Prostate gland (tissue), 2 donors: Measurements from ENCODE around the gene TRAPPC2. TPM values are rescaled to one million over a fixed set of nuclear protein-coding genes. Genes with fewer than 3 reads are reported as not detected.

Experiments used
- DNase-seq: peaks from one replicate; pipeline ENCODE4 v3.0.0-alpha.2; 2019; ENCODE audit warnings: low spot score
- H3K27ac ChIP-seq, 2 donors: fragments of 200-600 bp; sonication (generic); 2 replicates each; pipeline ENCODE4 v1.5.1; 2017 to 2019
- H3K27me3 ChIP-seq: fragments of 200-600 bp; sonication (generic); replicated peaks from 2 replicates; pipeline ENCODE4 v1.5.1; 2019; ENCODE audit not compliant: insufficient read depth
- H3K36me3 ChIP-seq, 2 donors: fragments of 200-600 bp; sonication (generic); 1 replicate in 1 of 2; 2 replicates in 1 of 2; pipeline versions ENCODE4 v1.5.1 to v1.8.1; 2017 to 2019
- H3K4me1 ChIP-seq: fragments of 200-600 bp; sonication (generic); replicated peaks from 2 replicates; pipeline ENCODE4 v1.5.1; 2019
- H3K4me3 ChIP-seq, 2 donors: fragments of 200-600 bp; sonication (generic); 2 replicates each; pipeline ENCODE4 v1.5.1; 2017 to 2019
- H3K9me3 ChIP-seq: fragments of 200-600 bp; sonication (generic); 2 replicates; pipeline ENCODE4 v1.5.1; 2017
- POLR2A ChIP-seq: fragments of 450-650 bp; IDR thresholded peaks from one replicate; pipeline ENCODE4 v1.6.1; 2016; ENCODE audit warnings: antibody characterized with exemption, mild to moderate bottlenecking
- POLR2AphosphoS5 ChIP-seq: sonication (generic); formaldehyde crosslinking; IDR thresholded peaks from one replicate; pipeline ENCODE4 v1.6.1; 2017; ENCODE audit warnings: antibody characterized with exemption
- WGBS: methylation state at CpG from one replicate; pipeline ENCODE4 v1.1.5; 2018; 5-methylcytosine and 5-hydroxymethylcytosine counted together
- intact Hi-C: fragments of 100-400 bp; cut with DNase I; formaldehyde crosslinking; loops from one replicate; pipeline ENCODE4 v1.14.2; 2022
- total RNA-seq, 2 donors: library from RNA; depleted of rRNA; stranded (reverse); fragments of >200 nt; gene quantifications; one replicate each; pipeline ENCODE4 v1.1.0, GENCODE V29; 2016
- TF ChIP-seq, protein P1 (sequence below), 4 experiments: fragments of 200-600 bp in 2 of 4; fragments of 450-650 bp in 2 of 4; sonication (generic) in 2 of 4; IDR thresholded peaks; 1 replicate in 3 of 4; 2 replicates in 1 of 4; pipeline ENCODE4 v1.5.1; 2016 to 2019; ENCODE audit warnings: antibody characterized with exemption in 4 of 4, mild to moderate bottlenecking in 2 of 4, moderate library complexity in 2 of 4

TRAPPC2 gene
- total RNA-seq, 2 donors from 2014 or later, result 15.6 to 20.2 TPM

DNA sequence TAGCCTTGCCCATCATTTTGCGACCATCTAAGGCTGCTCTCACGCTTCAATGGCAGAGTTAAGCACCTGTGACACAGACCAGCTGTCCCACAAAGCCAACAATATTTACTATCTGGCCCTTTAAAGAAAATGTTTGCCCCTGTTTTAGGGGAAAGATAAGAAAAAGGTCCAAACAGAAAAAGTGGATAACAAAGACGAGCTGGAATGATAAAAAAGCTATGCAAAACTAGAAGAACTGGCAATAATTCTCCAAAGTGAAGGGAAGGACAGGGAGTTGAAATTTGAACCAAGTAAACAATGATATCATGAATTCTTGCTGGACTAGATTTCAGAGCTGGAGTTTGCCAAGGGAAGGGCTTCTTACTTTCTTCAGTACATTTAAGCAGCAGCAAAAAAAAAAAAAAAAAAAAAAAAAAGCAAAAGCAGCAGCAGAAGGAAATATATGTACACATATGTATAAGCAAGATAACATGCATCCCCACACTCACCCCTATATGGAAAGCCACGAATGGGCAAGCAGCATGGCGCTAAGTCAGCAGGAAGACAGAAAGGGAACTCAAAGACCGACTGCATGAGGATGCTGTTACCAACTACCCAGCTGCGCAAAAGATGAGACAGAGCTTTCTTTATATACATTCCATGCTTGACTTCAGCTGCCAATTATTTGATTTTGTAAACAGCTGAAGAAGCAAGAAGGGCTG lies 12.5 kb downstream of the TRAPPC2 start:
- Histone ChIP-seq H3K27me3 (no peaks in the 10 kb centered on the region), H3K4me1 (no peaks in the 10 kb centered on the region), H3K9me3 (no peaks in the 10 kb centered on the region), H3K4me3 (no peak overlapping the region), H3K36me3 (no peaks in the 10 kb centered on the region), H3K27ac (no peak overlapping the region)
- no peak for TF ChIP-seq POLR2A
- no peak for TF ChIP-seq POLR2AphosphoS5
- TF ChIP-seq, protein P1, sequence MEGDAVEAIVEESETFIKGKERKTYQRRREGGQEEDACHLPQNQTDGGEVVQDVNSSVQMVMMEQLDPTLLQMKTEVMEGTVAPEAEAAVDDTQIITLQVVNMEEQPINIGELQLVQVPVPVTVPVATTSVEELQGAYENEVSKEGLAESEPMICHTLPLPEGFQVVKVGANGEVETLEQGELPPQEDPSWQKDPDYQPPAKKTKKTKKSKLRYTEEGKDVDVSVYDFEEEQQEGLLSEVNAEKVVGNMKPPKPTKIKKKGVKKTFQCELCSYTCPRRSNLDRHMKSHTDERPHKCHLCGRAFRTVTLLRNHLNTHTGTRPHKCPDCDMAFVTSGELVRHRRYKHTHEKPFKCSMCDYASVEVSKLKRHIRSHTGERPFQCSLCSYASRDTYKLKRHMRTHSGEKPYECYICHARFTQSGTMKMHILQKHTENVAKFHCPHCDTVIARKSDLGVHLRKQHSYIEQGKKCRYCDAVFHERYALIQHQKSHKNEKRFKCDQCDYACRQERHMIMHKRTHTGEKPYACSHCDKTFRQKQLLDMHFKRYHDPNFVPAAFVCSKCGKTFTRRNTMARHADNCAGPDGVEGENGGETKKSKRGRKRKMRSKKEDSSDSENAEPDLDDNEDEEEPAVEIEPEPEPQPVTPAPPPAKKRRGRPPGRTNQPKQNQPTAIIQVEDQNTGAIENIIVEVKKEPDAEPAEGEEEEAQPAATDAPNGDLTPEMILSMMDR (IDR thresholded peaks at IDR 0.05), result no peak
- intact Hi-C loops, result no loop called here
- no peak for DNase-seq
- 14% methylated on average over 7 of the region's 7 CpGs for WGBS

DNA sequence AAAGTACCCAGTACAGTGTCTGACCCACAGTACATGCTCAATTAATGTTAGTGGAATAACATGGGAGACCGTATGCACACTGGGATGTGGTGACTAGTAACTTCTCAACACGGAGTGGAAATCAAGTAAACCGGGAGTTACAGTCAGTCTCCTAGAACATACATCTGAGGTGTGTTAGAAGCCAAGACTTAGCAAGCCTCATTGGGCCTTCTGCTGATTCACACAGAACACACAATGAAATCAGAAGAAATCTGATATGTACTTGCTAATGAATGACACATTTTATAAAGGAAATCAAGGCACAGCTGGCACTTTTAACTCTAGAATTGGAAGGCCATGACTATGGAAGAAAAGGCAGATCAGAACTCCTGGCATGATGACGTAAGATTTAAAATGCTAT lies 13.0 kb downstream of the TRAPPC2 start:
- DNase-seq, result no peak
- Histone ChIP-seq H3K27ac (no peak overlapping the region), H3K27me3 (no peaks in the 10 kb centered on the region), H3K4me1 (no peaks in the 10 kb centered on the region), H3K4me3 (no peak overlapping the region), H3K9me3 (no peaks in the 10 kb centered on the region), H3K36me3 (no peaks in the 10 kb centered on the region)
- intact Hi-C loops, result no loop called here
- 79% methylated on average over 4 of the region's 4 CpGs for WGBS
- TF ChIP-seq POLR2AphosphoS5 (no peak), POLR2A (no peak)
- TF ChIP-seq, protein P1 (IDR thresholded peaks at IDR 0.05), result no peak

DNA sequence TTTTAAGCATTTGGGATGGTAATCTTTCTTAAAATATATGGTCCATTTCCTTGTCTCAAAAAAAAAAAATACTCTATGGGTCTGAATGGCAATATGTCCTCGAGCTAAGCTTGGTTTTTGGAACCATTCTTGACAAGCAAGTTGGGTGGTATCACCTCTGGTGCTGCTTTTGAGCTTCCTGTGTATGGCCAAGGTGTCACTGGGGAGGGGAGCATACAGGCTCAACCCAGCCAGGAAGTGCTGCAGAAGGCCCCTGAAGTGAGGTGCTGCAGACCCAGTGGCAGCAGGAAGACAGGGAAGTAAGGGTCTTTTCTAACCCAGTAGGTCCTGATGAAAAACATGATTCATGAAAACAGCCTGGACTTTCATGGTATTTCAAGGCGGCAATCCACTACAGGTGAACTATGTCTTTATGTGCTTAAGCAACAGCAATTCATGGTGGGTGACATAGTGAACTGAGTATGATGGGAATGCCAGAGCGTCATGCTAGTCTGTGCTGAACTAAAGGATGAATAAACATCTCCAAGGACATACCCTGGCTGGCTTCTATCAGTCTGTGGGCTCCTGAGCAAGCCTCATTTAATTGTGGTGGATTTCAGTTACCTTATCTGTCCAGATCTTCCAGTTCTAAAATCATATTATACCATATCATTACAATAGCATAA lies 15.1 kb downstream of the TRAPPC2 start:
- no peak for DNase-seq
- intact Hi-C loops, result no loop called here
- H3K4me3 ChIP-seq, result no peak overlapping the region
- no peaks in the 10 kb centered on the region for H3K9me3 ChIP-seq
- H3K27ac ChIP-seq, result no peak overlapping the region
- H3K36me3 ChIP-seq, result no peaks in the 10 kb centered on the region
- H3K27me3 ChIP-seq, result no peaks in the 10 kb centered on the region
- no peaks in the 10 kb centered on the region for H3K4me1 ChIP-seq
- TF ChIP-seq POLR2AphosphoS5 (no peak), POLR2A (no peak)
- TF ChIP-seq, protein P1 (IDR thresholded peaks at IDR 0.05), result no peak
- WGBS, result 81% methylated on average over 3 of the region's 3 CpGs

DNA sequence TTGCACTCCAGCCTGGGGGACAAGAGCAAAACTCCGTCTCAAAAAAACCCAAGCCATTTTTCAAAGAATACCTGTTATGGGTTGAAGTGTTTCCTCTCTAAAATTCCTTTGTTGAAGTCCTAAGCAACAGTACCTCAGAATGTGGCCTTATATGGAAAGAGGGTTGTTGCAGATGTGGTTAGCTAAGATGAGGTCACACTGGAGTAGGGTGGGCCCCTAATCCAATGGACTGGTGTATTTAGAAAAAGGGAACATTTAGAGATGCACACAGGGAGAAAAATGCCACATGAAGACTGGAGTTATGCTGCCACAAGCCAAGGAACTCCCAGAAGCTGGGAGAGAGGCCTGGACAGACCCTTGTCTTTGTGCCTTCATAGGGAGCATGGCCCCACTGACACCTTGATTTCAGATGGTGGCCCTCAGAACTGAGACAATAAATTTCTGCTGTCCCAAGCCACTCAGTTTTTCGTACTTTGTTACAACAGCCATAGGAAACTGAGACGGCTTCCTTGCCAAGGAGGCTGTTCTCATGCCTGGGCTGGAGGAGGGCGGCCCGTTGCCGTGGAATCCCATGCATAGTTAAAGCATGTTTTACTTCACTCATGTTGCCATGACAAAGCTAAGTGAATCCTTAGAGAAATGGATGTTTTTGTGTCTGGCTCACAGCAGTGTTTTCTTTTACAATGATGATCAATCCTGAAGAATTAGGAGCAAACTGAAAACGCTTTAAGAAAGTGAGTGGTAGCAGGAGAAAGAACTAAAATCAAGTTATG lies 16.5 kb downstream of the TRAPPC2 start:
- Histone ChIP-seq H3K4me1 (no peaks in the 10 kb centered on the region), H3K4me3 (no peak overlapping the region), H3K36me3 (no peaks in the 10 kb centered on the region), H3K27ac (no peak overlapping the region), H3K27me3 (no peaks in the 10 kb centered on the region), H3K9me3 (no peaks in the 10 kb centered on the region)
- no peak for DNase-seq
- 35% methylated on average over 7 of the region's 7 CpGs for WGBS
- TF ChIP-seq, protein P1 (IDR thresholded peaks at IDR 0.05), result no peak
- no peak for TF ChIP-seq POLR2AphosphoS5
- no peak for TF ChIP-seq POLR2A
- intact Hi-C loops, result no loop called here
